ENCODE data around the gene CEP97.

DNA sequence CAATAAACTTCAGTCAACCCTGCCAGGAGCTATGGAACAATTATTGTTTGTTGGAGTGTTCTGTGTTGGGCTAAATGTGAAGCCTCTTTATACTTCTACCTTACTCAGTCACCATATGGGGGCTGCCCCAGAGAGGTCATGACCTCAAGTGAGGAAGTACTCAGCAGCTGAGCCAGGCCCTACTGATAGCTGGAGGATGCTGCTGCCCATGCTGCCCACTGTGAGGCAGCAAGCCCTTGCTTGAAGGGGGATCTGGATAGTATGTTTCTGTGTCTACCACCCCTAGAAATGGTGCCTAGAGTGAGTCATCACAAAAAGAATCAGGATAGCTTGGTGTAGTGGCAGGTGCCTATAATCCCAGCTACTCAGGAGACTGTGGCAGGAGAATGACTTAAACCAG lies 33.4 kb upstream of the CEP97 start:
- TF ChIP-seq NRF1 (IDR thresholded peaks at IDR 0.05; ENCODE audit: low read depth, low read length) (no peak), ELF1 (IDR thresholded peaks at IDR 0.05) (no peak), SIN3A (IDR thresholded peaks at IDR 0.05; ENCODE audit: borderline replicate concordance, low read depth, low read length) (no peak), EZH2phosphoT487 (IDR thresholded peaks at IDR 0.05; ENCODE audit: borderline replicate concordance, low read depth) (no peak), NFIC (IDR thresholded peaks at IDR 0.05; ENCODE audit: borderline replicate concordance) (no peak), CHD2 (IDR thresholded peaks at IDR 0.05; ENCODE audit: low read length, partially characterized antibody) (no peak), EP300 (IDR thresholded peaks at IDR 0.05; ENCODE audit: borderline replicate concordance in 1 of 2, low read depth in 1 of 2, low read length in 1 of 2) (no peak), TCF12 (IDR thresholded peaks at IDR 0.05) (no peak), MEF2A (IDR thresholded peaks at IDR 0.05; ENCODE audit: borderline replicate concordance, low read depth) (no peak), POLR2AphosphoS5 (IDR thresholded peaks at IDR 0.05; ENCODE audit: low read depth, low read length) (no peak)
- TF ChIP-seq, protein P1, sequence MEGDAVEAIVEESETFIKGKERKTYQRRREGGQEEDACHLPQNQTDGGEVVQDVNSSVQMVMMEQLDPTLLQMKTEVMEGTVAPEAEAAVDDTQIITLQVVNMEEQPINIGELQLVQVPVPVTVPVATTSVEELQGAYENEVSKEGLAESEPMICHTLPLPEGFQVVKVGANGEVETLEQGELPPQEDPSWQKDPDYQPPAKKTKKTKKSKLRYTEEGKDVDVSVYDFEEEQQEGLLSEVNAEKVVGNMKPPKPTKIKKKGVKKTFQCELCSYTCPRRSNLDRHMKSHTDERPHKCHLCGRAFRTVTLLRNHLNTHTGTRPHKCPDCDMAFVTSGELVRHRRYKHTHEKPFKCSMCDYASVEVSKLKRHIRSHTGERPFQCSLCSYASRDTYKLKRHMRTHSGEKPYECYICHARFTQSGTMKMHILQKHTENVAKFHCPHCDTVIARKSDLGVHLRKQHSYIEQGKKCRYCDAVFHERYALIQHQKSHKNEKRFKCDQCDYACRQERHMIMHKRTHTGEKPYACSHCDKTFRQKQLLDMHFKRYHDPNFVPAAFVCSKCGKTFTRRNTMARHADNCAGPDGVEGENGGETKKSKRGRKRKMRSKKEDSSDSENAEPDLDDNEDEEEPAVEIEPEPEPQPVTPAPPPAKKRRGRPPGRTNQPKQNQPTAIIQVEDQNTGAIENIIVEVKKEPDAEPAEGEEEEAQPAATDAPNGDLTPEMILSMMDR (IDR thresholded peaks at IDR 0.05): no peak
- TF ChIP-seq, protein P2, sequence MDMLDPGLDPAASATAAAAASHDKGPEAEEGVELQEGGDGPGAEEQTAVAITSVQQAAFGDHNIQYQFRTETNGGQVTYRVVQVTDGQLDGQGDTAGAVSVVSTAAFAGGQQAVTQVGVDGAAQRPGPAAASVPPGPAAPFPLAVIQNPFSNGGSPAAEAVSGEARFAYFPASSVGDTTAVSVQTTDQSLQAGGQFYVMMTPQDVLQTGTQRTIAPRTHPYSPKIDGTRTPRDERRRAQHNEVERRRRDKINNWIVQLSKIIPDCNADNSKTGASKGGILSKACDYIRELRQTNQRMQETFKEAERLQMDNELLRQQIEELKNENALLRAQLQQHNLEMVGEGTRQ (IDR thresholded peaks at IDR 0.05; ENCODE audit: borderline replicate concordance, low read depth, low read length): no peak
- TF ChIP-seq, protein P3, sequence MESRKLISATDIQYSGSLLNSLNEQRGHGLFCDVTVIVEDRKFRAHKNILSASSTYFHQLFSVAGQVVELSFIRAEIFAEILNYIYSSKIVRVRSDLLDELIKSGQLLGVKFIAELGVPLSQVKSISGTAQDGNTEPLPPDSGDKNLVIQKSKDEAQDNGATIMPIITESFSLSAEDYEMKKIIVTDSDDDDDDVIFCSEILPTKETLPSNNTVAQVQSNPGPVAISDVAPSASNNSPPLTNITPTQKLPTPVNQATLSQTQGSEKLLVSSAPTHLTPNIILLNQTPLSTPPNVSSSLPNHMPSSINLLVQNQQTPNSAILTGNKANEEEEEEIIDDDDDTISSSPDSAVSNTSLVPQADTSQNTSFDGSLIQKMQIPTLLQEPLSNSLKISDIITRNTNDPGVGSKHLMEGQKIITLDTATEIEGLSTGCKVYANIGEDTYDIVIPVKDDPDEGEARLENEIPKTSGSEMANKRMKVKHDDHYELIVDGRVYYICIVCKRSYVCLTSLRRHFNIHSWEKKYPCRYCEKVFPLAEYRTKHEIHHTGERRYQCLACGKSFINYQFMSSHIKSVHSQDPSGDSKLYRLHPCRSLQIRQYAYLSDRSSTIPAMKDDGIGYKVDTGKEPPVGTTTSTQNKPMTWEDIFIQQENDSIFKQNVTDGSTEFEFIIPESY (IDR thresholded peaks at IDR 0.05; ENCODE audit: borderline replicate concordance, low read depth): no peak
- TF ChIP-seq, protein P4, sequence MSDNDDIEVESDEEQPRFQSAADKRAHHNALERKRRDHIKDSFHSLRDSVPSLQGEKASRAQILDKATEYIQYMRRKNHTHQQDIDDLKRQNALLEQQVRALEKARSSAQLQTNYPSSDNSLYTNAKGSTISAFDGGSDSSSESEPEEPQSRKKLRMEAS (IDR thresholded peaks at IDR 0.05; ENCODE audit: low read depth): no peak
